PFSK-1 (cell line): ENCODE results near the gene ERI3.

Experiments used
- POLR2AphosphoS5 ChIP-seq: IDR thresholded peaks from 2 replicates; pipeline ENCODE4 v1.6.1; 2012; ENCODE audit warnings: low read depth, mild to moderate bottlenecking, control low read depth, low read length, moderate library complexity
- REST ChIP-seq, 2 experiments: IDR thresholded peaks; 2 replicates each; pipeline versions ENCODE4 v1.6.1 to v1.8.0; 2011 to 2012; ENCODE audit warnings: low read depth in 2 of 2, low read length in 2 of 2, control low read depth in 1 of 2, inconsistent platforms in 1 of 2, mild to moderate bottlenecking in 1 of 2, moderate library complexity in 1 of 2; ENCODE audit not compliant: insufficient read depth in 1 of 2
- TAF1 ChIP-seq: IDR thresholded peaks from 2 replicates; pipeline ENCODE4 v1.6.1; 2012; ENCODE audit warnings: low read length, control low read depth, borderline replicate concordance; ENCODE audit not compliant: insufficient read depth

- TF ChIP-seq TAF1 (no peak), POLR2AphosphoS5 (no peak), REST (IDR thresholded peaks at IDR 0.05; ENCODE audit: insufficient read depth in 1 of 2, low read depth in 2 of 2, low read length in 2 of 2) (no peak)
Observed at GRCh38 chr1:44259090-44259489, 96.0 kb downstream of the ERI3 start.
